ENCODE data around the gene STAB1. TPM values are rescaled to one million over a fixed set of nuclear protein-coding genes. Genes with fewer than 3 reads are reported as not detected.
A peak's percentile ranks its signal among the peaks of the same experiment; 100 is the strongest.

STAB1 gene
- total and polyA plus RNA-seq, 2 of the 13 experiments (the other 11 are each of a cell fraction or from before 2014, with no cell fraction given) = 0.09 to 0.34 TPM

- BruUV-seq (replicated peaks) = TSS peak; percentile 54
- H3K27ac ChIP-seq (ENCODE audit: extremely low read length, insufficient read depth, low read length) = peak within 1 kb of the TSS; percentile 60
- no peaks in the 10 kb centered on the region for H3K9me3 ChIP-seq (ENCODE audit: low read length)
- H4K20me1 ChIP-seq (ENCODE audit: insufficient read depth, low read length) = no peaks in the 10 kb centered on the region
- peak within 1 kb of the TSS; percentile 22 for H2AFZ ChIP-seq (ENCODE audit: low read length)
- peak within 1 kb of the TSS; percentile 58 to 96 (median 92) for H3K4me3 ChIP-seq (replicated peaks in 1 of 3; ENCODE audit: insufficient read depth in 1 of 3, low read depth in 2 of 3, low read length in 3 of 3)
- intact Hi-C loops (cut with micrococcal nuclease; ENCODE audit: unreplicated experiment) = no loop called here
- in situ Hi-C loops (cut with HindIII; ENCODE audit: extremely low pct_ligation_motif_present, low pct_unique_long_range_greater_than_20kb) = loop anchor here (10.0 kb wide), 1 partner anchor 231 kb away; the partner anchor contains the start of genes GNL3 and PBRM1
- no peaks in the 10 kb centered on the region; a peak in 1 of 5 replicates for H3K27me3 ChIP-seq (ENCODE audit: control insufficient read depth in 1 of 2, insufficient read depth in 2 of 2, low read length in 2 of 2)
- H3K4me2 ChIP-seq (ENCODE audit: low read depth, low read length) = peak within 1 kb of the TSS; percentile 93
- WGBS (ENCODE audit: low lambda C conversion rate) = 10% methylated on average over 7 of the region's 16 CpGs
- ChIA-PET POLR2A (interaction anchor here (0.6 to 2.5 kb wide), 6 partner anchors 8 to 223 kb away, joined by 3 to 11 read pairs (median 4); partner anchors contain the start of genes SEMA3G, TWF2 and UQCC5), CTCF (ENCODE audit: low intra/inter-chr PET ratio, low total read pairs) (no interaction called here)
- ATAC-seq = peak; percentile 61
- FAIRE-seq = no peak
- peak within 1 kb of the TSS; percentile 64 for H3K9ac ChIP-seq (ENCODE audit: insufficient read depth, low read depth, low read length)
- peaks cover 20% of the 10 kb centered on the region for H3K79me2 ChIP-seq (ENCODE audit: insufficient read depth, low read length)
- peak; percentile 56 for DNase-seq (ENCODE audit: low spot score)
- H3K4me1 ChIP-seq (ENCODE audit: insufficient read depth, low read length) = peaks cover 83% of the 10 kb centered on the region
- peaks cover 3 to 11% of the 10 kb centered on the region in 2 experiments; a peak in 3 of 5 replicates for H3K36me3 ChIP-seq (replicated peaks in 1 of 2; ENCODE audit: control insufficient read depth in 1 of 2, insufficient read depth in 2 of 2, low read length in 2 of 2)
- peak; percentile 24 for TF ChIP-seq HNRNPLL (IDR thresholded peaks at IDR 0.05; ENCODE audit: low read depth, low read length, poor library complexity, severe bottlenecking)
- TF ChIP-seq RARA (CRISPR knock-in tag; IDR thresholded peaks at IDR 0.05) = no peak
- 0 out of 2 replicates have a peak, but pooled peaks have one; percentile 66 for TF ChIP-seq ZMAT3 (CRISPR knock-in tag; conservative IDR thresholded peaks at IDR 0.05)
- 0 out of 4 replicates have a peak, but pooled peaks of 1 of the 2 experiments have one; percentile 19 for TF ChIP-seq POLR2A (IDR thresholded peaks at IDR 0.05; ENCODE audit: insufficient read depth in 1 of 2, low read depth in 2 of 2, low read length in 2 of 2)
- TF ChIP-seq ZBTB26 (CRISPR knock-in tag; IDR thresholded peaks at IDR 0.05; ENCODE audit: borderline replicate concordance) = 0 out of 2 replicates have a peak, but pooled peaks have one; percentile 12
- TF ChIP-seq HNF4G (IDR thresholded peaks at IDR 0.05; ENCODE audit: borderline replicate concordance, low read depth, low read length) = no peak
- 0 out of 2 replicates have a peak, but pooled peaks have one; percentile 31 for TF ChIP-seq HNF4G (CRISPR knock-in tag; IDR thresholded peaks at IDR 0.05; ENCODE audit: borderline replicate concordance, low read depth)
- TF ChIP-seq ZSCAN31 (CRISPR knock-in tag; IDR thresholded peaks at IDR 0.05; ENCODE audit: low read depth) = no peak
- TF ChIP-seq REXO4 (CRISPR knock-in tag; IDR thresholded peaks at IDR 0.05; ENCODE audit: borderline replicate concordance) = no peak
- 0 out of 2 replicates have a peak, but pooled peaks have one; percentile 10 for TF ChIP-seq ZNF572 (CRISPR knock-in tag; IDR thresholded peaks at IDR 0.05)
- peak; percentile 63; the same call in 1 of the 2 replicates for TF ChIP-seq SAP130 (CRISPR knock-in tag; IDR thresholded peaks at IDR 0.05; ENCODE audit: low read depth)
- peak; percentile 56 for TF ChIP-seq UBTF (CRISPR knock-in tag; IDR thresholded peaks at IDR 0.05)
- peak; percentile 87 for TF ChIP-seq DRAP1 (CRISPR knock-in tag; IDR thresholded peaks at IDR 0.05)
- 0 out of 2 replicates have a peak, but pooled peaks have one; percentile 16 for TF ChIP-seq ZNF331 (CRISPR knock-in tag; IDR thresholded peaks at IDR 0.05)
- TF ChIP-seq PCBP2 (optimal IDR thresholded peaks at IDR 0.05; ENCODE audit: low read depth, low read length, poor library complexity, severe bottlenecking) = no peak
- TF ChIP-seq ZNF709 (CRISPR knock-in tag; IDR thresholded peaks at IDR 0.05) = 0 out of 2 replicates have a peak, but pooled peaks have one; percentile 25
- TF ChIP-seq ZFX (CRISPR knock-in tag; IDR thresholded peaks at IDR 0.05; ENCODE audit: low read depth) = peak; percentile 54; the same call in 1 of the 2 replicates
- 0 out of 2 replicates have a peak, but pooled peaks have one; percentile 26 for TF ChIP-seq ZNF225 (CRISPR knock-in tag; IDR thresholded peaks at IDR 0.05)
These were observed 41.5 kb upstream of the STAB1 start, which contains the start of gene TNNC1 for GRCh38 chr3:52453496-52454249. TNNC1 (minus strand) TSS chr3:52454041; CDS start chr3:52454015, 26 bp downstream.

Data from HepG2 (cell line).